ENCODE data around the gene TSEN2. TPM values are rescaled to one million over a fixed set of nuclear protein-coding genes. Genes with fewer than 3 reads are reported as not detected.
"Not testable (repeated sequence)": the region's sequence is repeated elsewhere in the genome, so short reads cannot be mapped to it uniquely, and the experiment has no call there.

The TSEN2 gene
- total RNA-seq, 4 donors from 2014 or later = 17.0 to 38.3 (median 21.9) TPM

- ATAC-seq (ENCODE audit: low FRiP score) (no peak), DNase-seq (ENCODE audit: low spot score) (no peak)
- TF ChIP-seq CTCF (IDR thresholded peaks at IDR 0.05) = no peak
Observed at GRCh38 chr3:12472000-12472610, 12.2 kb upstream of the TSEN2 start.

GRCh38 chr3:12472796-12473195 is 11.5 kb upstream of the TSEN2 start:
- DNase-seq (ENCODE audit: low spot score) (no peak), ATAC-seq (ENCODE audit: low FRiP score) (no peak)
- no peak for TF ChIP-seq CTCF (IDR thresholded peaks at IDR 0.05)

- TF ChIP-seq CTCF (IDR thresholded peaks at IDR 0.05) = no peak
- DNase-seq (ENCODE audit: low spot score) (no peak), ATAC-seq (ENCODE audit: low FRiP score) (no peak)
Observed at GRCh38 chr3:12473511-12473910, 10.8 kb upstream of the TSEN2 start.

GRCh38 chr3:12476238-12476897 is 7.9 kb upstream of the TSEN2 start:
- no peak for ATAC-seq (ENCODE audit: low FRiP score)
- no peak for TF ChIP-seq CTCF (IDR thresholded peaks at IDR 0.05)
- no peak for DNase-seq (ENCODE audit: low spot score)

- no peak for ATAC-seq (ENCODE audit: low FRiP score)
- DNase-seq (ENCODE audit: low spot score) = no peak
- TF ChIP-seq CTCF (IDR thresholded peaks at IDR 0.05) = no peak
Observed at GRCh38 chr3:12477256-12477655, 7.0 kb upstream of the TSEN2 start.

- TF ChIP-seq CTCF (IDR thresholded peaks at IDR 0.05) = no peak
- no peak for DNase-seq (ENCODE audit: low spot score)
- ATAC-seq (ENCODE audit: low FRiP score) = no peak
Observed at GRCh38 chr3:12478326-12478725, 6.0 kb upstream of the TSEN2 start.

GRCh38 chr3:12479198-12479597 is 5.1 kb upstream of the TSEN2 start:
- not testable (repeated sequence) for ATAC-seq (ENCODE audit: low FRiP score); DNase-seq (ENCODE audit: low spot score)

All from omental fat pad (tissue), 4 donors.